Measurements from ENCODE around the gene THRB.
"Not testable (repeated sequence)": the region's sequence is repeated elsewhere in the genome, so short reads cannot be mapped to it uniquely, and the experiment has no call there.

THRB gene

GRCh38 chr3:24440760-24441464, 53.7 kb downstream of the THRB start:
- no peak for DNase-seq

- no peak for DNase-seq
Measured at GRCh38 chr3:24439021-24439420, 55.6 kb downstream of the THRB start.

- DNase-seq, result no peak
Measured at GRCh38 chr3:24437326-24437725, 57.3 kb downstream of the THRB start.

GRCh38 chr3:24435584-24435983, 59.1 kb downstream of the THRB start:
- no peak for DNase-seq

GRCh38 chr3:24434651-24435050, 60.0 kb downstream of the THRB start:
- no peak for DNase-seq

- DNase-seq, result no peak
Measured at GRCh38 chr3:24433838-24434591, 60.6 kb downstream of the THRB start.

GRCh38 chr3:24432989-24433388, 61.7 kb downstream of the THRB start:
- DNase-seq, result no peak

- no peak for DNase-seq
Measured at GRCh38 chr3:24428481-24428880, 66.2 kb downstream of the THRB start.

- DNase-seq, result no peak
Measured at GRCh38 chr3:24426896-24427295, 67.8 kb downstream of the THRB start.

- DNase-seq, result not testable (repeated sequence)
Measured at GRCh38 chr3:24420829-24421228, 73.8 kb downstream of the THRB start.

GRCh38 chr3:24420224-24420623, 74.4 kb downstream of the THRB start:
- no peak for DNase-seq

- DNase-seq, result no peak
Measured at GRCh38 chr3:24419067-24419791, 75.4 kb downstream of the THRB start.

- no peak for DNase-seq
Measured at GRCh38 chr3:24417730-24418129, 76.9 kb downstream of the THRB start.

- DNase-seq, result no peak
Measured at GRCh38 chr3:24416224-24416623, 78.4 kb downstream of the THRB start.

GRCh38 chr3:24415824-24416223, 78.8 kb downstream of the THRB start:
- no peak for DNase-seq

GRCh38 chr3:24413662-24414061, 81.0 kb downstream of the THRB start:
- DNase-seq, result not testable (repeated sequence)

GRCh38 chr3:24410860-24411259, 83.8 kb downstream of the THRB start:
- DNase-seq, result no peak

GRCh38 chr3:24407980-24408680, 86.5 kb downstream of the THRB start:
- no peak for DNase-seq

- DNase-seq, result no peak
Measured at GRCh38 chr3:24406900-24407299, 87.8 kb downstream of the THRB start.

GRCh38 chr3:24405057-24405456, 89.6 kb downstream of the THRB start:
- no peak for DNase-seq

GRCh38 chr3:24401811-24402185, 92.9 kb downstream of the THRB start:
- no peak for DNase-seq

GRCh38 chr3:24401090-24401810, 93.4 kb downstream of the THRB start:
- no peak for DNase-seq

GRCh38 chr3:24400450-24400849, 94.2 kb downstream of the THRB start:
- DNase-seq, result no peak

All from activated CD4-positive, alpha-beta T cell treated with anti-CD3 and anti-CD28 coated beads, Interleukin-2, amount 50 U/mL, for 1 hour (primary cell).